ENCODE data around the gene GLIS2. TPM values are rescaled to one million over a fixed set of nuclear protein-coding genes. Genes with fewer than 3 reads are reported as not detected.

GLIS2 gene
- total and polyA plus RNA-seq, 4 donors, result 0.68 to 1.4 (median 1.1) TPM

GRCh38 chr16:4360538-4361021 is 44.7 kb downstream of the GLIS2 start (continued):
- TF ChIP-seq REST (IDR thresholded peaks at IDR 0.05) (no peak), RAD21 (IDR thresholded peaks at IDR 0.05) (no peak), SP1 (IDR thresholded peaks at IDR 0.05) (no peak), ATF3 (IDR thresholded peaks at IDR 0.05) (no peak), YY1 (IDR thresholded peaks at IDR 0.05) (no peak)

GRCh38 chr16:4361033-4361943 is 45.4 kb downstream of the GLIS2 start:
- TF ChIP-seq YY1 (IDR thresholded peaks at IDR 0.05) (no peak), NR2F2 (IDR thresholded peaks at IDR 0.05) (no peak), FOXA1 (IDR thresholded peaks at IDR 0.05) (no peak), RAD21 (IDR thresholded peaks at IDR 0.05) (no peak), TAF1 (conservative IDR thresholded peaks at IDR 0.05) (no peak), HNF4G (IDR thresholded peaks at IDR 0.05) (no peak), EGR1 (IDR thresholded peaks at IDR 0.05; ENCODE audit: low read depth in 2 of 2) (no peak), JUND (IDR thresholded peaks at IDR 0.05) (no peak), GABPA (IDR thresholded peaks at IDR 0.05 in 1 of 2, conservative IDR thresholded peaks at IDR 0.05 in 1 of 2) (no peak), ZBTB33 (IDR thresholded peaks at IDR 0.05) (no peak)
- 96% methylated on average over 28 of the region's 28 CpGs for WGBS
- Histone ChIP-seq H3K27ac (ENCODE audit: low read depth in 1 of 2, low read length in 2 of 2) (no peak overlapping the region), H3K4me1 (ENCODE audit: control insufficient read depth in 4 of 4, insufficient read depth in 4 of 4, low read length in 3 of 4) (peaks cover 0 to 4% (median 1%) of the 10 kb centered on the region in 4 donors), H3K36me3 (ENCODE audit: control insufficient read depth in 4 of 4, insufficient read depth in 3 of 4, low read depth in 1 of 4, low read length in 3 of 4) (peaks cover 0 to 9% (median 6%) of the 10 kb centered on the region in 4 donors), H3K27me3 (ENCODE audit: control insufficient read depth in 4 of 4, insufficient read depth in 4 of 4, low read length in 3 of 4) (no peaks in the 10 kb centered on the region), H3K9ac (ENCODE audit: low read depth in 1 of 2, low read length in 2 of 2) (no peak overlapping the region), H3K9me3 (ENCODE audit: control insufficient read depth in 4 of 4, low read length in 3 of 4) (no peaks in the 10 kb centered on the region), H3K4me3 (ENCODE audit: low read depth in 1 of 3, low read length in 3 of 3) (no peak overlapping the region)
- no peak for DNase-seq (ENCODE audit: low spot score)

- H3K4me1 ChIP-seq (ENCODE audit: control insufficient read depth in 4 of 4, insufficient read depth in 4 of 4, low read length in 3 of 4), result peaks cover 0 to 4% (median 1%) of the 10 kb centered on the region in 4 donors
- no peak overlapping the region for H3K27ac ChIP-seq (ENCODE audit: low read depth in 1 of 2, low read length in 2 of 2)
- whole genome bisulfite sequencing, result 96% methylated on average over 12 of the region's 12 CpGs
- no peak overlapping the region for H3K9ac ChIP-seq (ENCODE audit: low read depth in 1 of 2, low read length in 2 of 2)
- no peaks in the 10 kb centered on the region for H3K9me3 ChIP-seq (ENCODE audit: control insufficient read depth in 4 of 4, low read length in 3 of 4)
- peaks cover 0 to 9% (median 6%) of the 10 kb centered on the region in 4 donors for H3K36me3 ChIP-seq (ENCODE audit: control insufficient read depth in 4 of 4, insufficient read depth in 3 of 4, low read depth in 1 of 4, low read length in 3 of 4)
- no peak overlapping the region for H3K4me3 ChIP-seq (ENCODE audit: low read depth in 1 of 3, low read length in 3 of 3)
- no peaks in the 10 kb centered on the region for H3K27me3 ChIP-seq (ENCODE audit: control insufficient read depth in 4 of 4, insufficient read depth in 4 of 4, low read length in 3 of 4)
- TF ChIP-seq GABPA (IDR thresholded peaks at IDR 0.05 in 1 of 2, conservative IDR thresholded peaks at IDR 0.05 in 1 of 2) (no peak), MAX (IDR thresholded peaks at IDR 0.05) (no peak), NR2F2 (IDR thresholded peaks at IDR 0.05) (no peak), EGR1 (IDR thresholded peaks at IDR 0.05; ENCODE audit: low read depth in 2 of 2) (no peak), ZBTB33 (IDR thresholded peaks at IDR 0.05) (no peak), REST (IDR thresholded peaks at IDR 0.05) (no peak), SP1 (IDR thresholded peaks at IDR 0.05) (no peak), YY1 (IDR thresholded peaks at IDR 0.05) (no peak)
- no peak for DNase-seq (ENCODE audit: low spot score)
These were observed 46.1 kb downstream of the GLIS2 start for GRCh38 chr16:4361944-4362311.

Measured in liver (tissue), 9 donors.